Lower leg skin (tissue), 3 donors: ENCODE measurements around the gene NPM3.

Experiments used
- CTCF ChIP-seq, 3 donors: fragments of 450-650 bp; IDR thresholded peaks; one replicate each; pipeline ENCODE4 v1.5.1; 2016; ENCODE audit warnings: antibody characterized with exemption in 3 of 3, mild to moderate bottlenecking in 3 of 3, moderate library complexity in 2 of 3
- POLR2A ChIP-seq, 2 donors: fragments of 450-650 bp; IDR thresholded peaks; one replicate each; pipeline ENCODE4 v1.6.1; 2016 to 2017; ENCODE audit warnings: antibody characterized with exemption in 2 of 2, mild to moderate bottlenecking in 1 of 2, moderate library complexity in 1 of 2

- TF ChIP-seq CTCF (IDR thresholded peaks at IDR 0.05) (no peak), POLR2A (IDR thresholded peaks at IDR 0.05) (no peak)
Measured at GRCh38 chr10:101741938-101742337, 41.3 kb downstream of the NPM3 start.
